ENCODE measurements around the gene FAM229A. TPM values are rescaled to one million over a fixed set of nuclear protein-coding genes. Genes with fewer than 3 reads are reported as not detected.

The FAM229A gene
- total and polyA plus RNA-seq, 2 of the 8 experiments (the other 6 are each of a cell fraction or from before 2014, with no cell fraction given), result 4.1 to 4.2 TPM

DNA sequence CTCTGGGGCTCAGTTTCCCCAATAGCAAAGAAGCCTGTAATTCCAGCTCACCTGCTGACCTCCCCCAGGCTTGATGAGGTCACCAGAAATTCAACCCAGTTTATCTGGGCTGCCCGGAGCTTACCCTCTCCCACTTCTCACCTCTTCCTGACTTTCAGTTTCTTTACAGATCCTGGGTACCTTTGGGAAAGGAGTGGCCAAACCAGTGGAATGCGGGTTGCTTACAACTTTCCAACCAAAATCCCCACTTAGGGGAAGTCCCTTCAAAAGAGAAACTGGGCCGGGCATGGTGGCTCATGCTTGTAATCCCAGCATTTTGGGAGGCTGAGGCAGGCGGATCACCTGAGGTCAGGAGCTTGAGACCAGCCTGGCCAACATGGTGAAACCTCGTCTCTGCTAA lies 20.3 kb downstream of the FAM229A start:
- Histone ChIP-seq H2BK5ac (ENCODE audit: low read depth, low read length) (no peak overlapping the region), H3K27me3 (replicated peaks in 1 of 4; ENCODE audit: control insufficient read depth in 3 of 4, extremely low read depth in 1 of 4, insufficient read depth in 3 of 4, low read length in 3 of 4) (peaks cover 0 to 2% (median under 1%) of the 10 kb centered on the region in 4 experiments; a peak in 4 of 7 replicates), H3K14ac (ENCODE audit: insufficient read length) (no peak overlapping the region), H4K91ac (replicated peaks; ENCODE audit: insufficient read length, low read length) (no peak overlapping the region), H3K4ac (replicated peaks; ENCODE audit: insufficient read length, low read depth, low read length) (no peak overlapping the region), H3K79me1 (ENCODE audit: low read depth, low read length) (no peaks in the 10 kb centered on the region), H2BK20ac (ENCODE audit: low read length) (no peak overlapping the region), H4K5ac (ENCODE audit: insufficient read length, low read depth, low read length) (no peak overlapping the region), H3K36me3 (ENCODE audit: control insufficient read depth in 2 of 4, insufficient read depth in 4 of 4, low read length in 3 of 4) (no peaks in the 10 kb centered on the region), H3K9ac (replicated peaks in 1 of 4; ENCODE audit: extremely low read depth in 1 of 4, low read depth in 3 of 4, low read length in 3 of 4) (no peak overlapping the region), H4K8ac (ENCODE audit: extremely low read depth, insufficient read depth, low read length) (no peak overlapping the region), H4K20me1 (replicated peaks in 1 of 2; ENCODE audit: control insufficient read depth in 1 of 2, insufficient read depth in 2 of 2, low read length in 2 of 2) (no peaks in the 10 kb centered on the region), H3K18ac (ENCODE audit: extremely low read depth, low read length) (no peak overlapping the region), H3K56ac (replicated peaks; ENCODE audit: insufficient read length, low read depth, low read length) (no peak overlapping the region), H2AFZ (ENCODE audit: low read length) (no peak overlapping the region), H3K23me2 (ENCODE audit: low read depth, low read length) (no peaks in the 10 kb centered on the region), H3K79me2 (ENCODE audit: control insufficient read depth in 1 of 2, insufficient read depth in 2 of 2, low read length in 2 of 2) (no peaks in the 10 kb centered on the region), H3K27ac (ENCODE audit: low read depth, low read length) (no peak overlapping the region), H2BK15ac (ENCODE audit: low read length) (no peak overlapping the region), H3K9me3 (ENCODE audit: insufficient read depth in 2 of 2, low read depth in 1 of 2, low read length in 1 of 2) (no peaks in the 10 kb centered on the region), H2BK12ac (ENCODE audit: low read depth, low read length) (no peak overlapping the region), H3K4me1 (replicated peaks in 1 of 4; ENCODE audit: control insufficient read depth in 3 of 4, insufficient read depth in 4 of 4, low read length in 3 of 4) (peaks cover 0 to 12% (median 8%) of the 10 kb centered on the region in 4 experiments; a peak in 6 of 7 replicates), H3K4me2 (ENCODE audit: insufficient read depth in 1 of 2, low read depth in 2 of 2, low read length in 2 of 2) (no peak overlapping the region), H3K4me3 (ENCODE audit: extremely low read depth in 1 of 4, insufficient read depth in 2 of 4, low read depth in 3 of 4, low read length in 4 of 4) (no peak overlapping the region), H3K23ac (ENCODE audit: insufficient read length) (no peak overlapping the region), H2BK120ac (replicated peaks; ENCODE audit: low read depth, low read length) (no peak overlapping the region), H2AK5ac (ENCODE audit: low read depth, low read length) (no peak overlapping the region)
- 77% methylated on average over 5 of the region's 5 CpGs; no CpG with 5 or more reads in 1 of the 2 experiments for WGBS, 2 experiments (ENCODE audit: extremely low coverage in 1 of 2, insufficient coverage in 1 of 2, insufficient read length in 1 of 2, insufficient replicate concordance in 2 of 2, low coverage in 1 of 2, low lambda C conversion rate in 2 of 2, missing lambda C conversion rate in 1 of 2)
- TF ChIP-seq EGR1 (IDR thresholded peaks at IDR 0.05; ENCODE audit: borderline replicate concordance, low read depth, low read length), result no peak
- no peak for TF ChIP-seq CTBP2 (IDR thresholded peaks at IDR 0.05; ENCODE audit: borderline replicate concordance, insufficient read depth, insufficient read length, low read length)
- TF ChIP-seq, protein P1, sequence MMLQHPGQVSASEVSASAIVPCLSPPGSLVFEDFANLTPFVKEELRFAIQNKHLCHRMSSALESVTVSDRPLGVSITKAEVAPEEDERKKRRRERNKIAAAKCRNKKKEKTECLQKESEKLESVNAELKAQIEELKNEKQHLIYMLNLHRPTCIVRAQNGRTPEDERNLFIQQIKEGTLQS (IDR thresholded peaks at IDR 0.05; ENCODE audit: insufficient read depth, low read depth, low read length), result no peak
- TF ChIP-seq MAFK (IDR thresholded peaks at IDR 0.05; ENCODE audit: low read depth, low read length), result no peak
- no peak for TF ChIP-seq SIN3A (conservative IDR thresholded peaks at IDR 0.05 in 1 of 2, IDR thresholded peaks at IDR 0.05 in 1 of 2; ENCODE audit: low read depth in 1 of 2, low read length in 2 of 2)
- TF ChIP-seq RNF2 (IDR thresholded peaks at IDR 0.05; ENCODE audit: borderline replicate concordance, low read depth, low read length, missing control alignments, poor library complexity, severe bottlenecking), result no peak
- TF ChIP-seq BACH1 (IDR thresholded peaks at IDR 0.05; ENCODE audit: low read length), result no peak
- no peak for TF ChIP-seq TAF1 (IDR thresholded peaks at IDR 0.05; ENCODE audit: low read depth, low read length)
- TF ChIP-seq SP2 (IDR thresholded peaks at IDR 0.05; ENCODE audit: low read length), result no peak
- TF ChIP-seq ASH2L (IDR thresholded peaks at IDR 0.05; ENCODE audit: low read length), result no peak
- TF ChIP-seq BRCA1 (IDR thresholded peaks at IDR 0.05; ENCODE audit: low read depth, low read length), result no peak
- TF ChIP-seq, protein P2, sequence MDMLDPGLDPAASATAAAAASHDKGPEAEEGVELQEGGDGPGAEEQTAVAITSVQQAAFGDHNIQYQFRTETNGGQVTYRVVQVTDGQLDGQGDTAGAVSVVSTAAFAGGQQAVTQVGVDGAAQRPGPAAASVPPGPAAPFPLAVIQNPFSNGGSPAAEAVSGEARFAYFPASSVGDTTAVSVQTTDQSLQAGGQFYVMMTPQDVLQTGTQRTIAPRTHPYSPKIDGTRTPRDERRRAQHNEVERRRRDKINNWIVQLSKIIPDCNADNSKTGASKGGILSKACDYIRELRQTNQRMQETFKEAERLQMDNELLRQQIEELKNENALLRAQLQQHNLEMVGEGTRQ (IDR thresholded peaks at IDR 0.05; ENCODE audit: low read length), result no peak
- DNase-seq (ENCODE audit: low read depth in 1 of 2, low spot score in 2 of 2), result no peak
- ChIA-PET CTCF (ENCODE audit: partially characterized antibody) (interaction anchor here (0.6 to 1.7 kb wide), 3 partner anchors 9 to 221 kb away, joined by 3 to 7 read pairs (median 6); no protein-coding TSS in a partner anchor), POLR2A (ENCODE audit: partially characterized antibody) (interaction anchor here (0.6 to 17.1 kb wide), 6 partner anchors 8 to 101 kb away, joined by 3 to 321 read pairs (median 5); partner anchors contain the start of genes FAM229A, MARCKSL1 and TSSK3)
- no peak for FAIRE-seq
